Measurements from ENCODE around the gene TAPBP.
"Not testable (repeated sequence)": the region's sequence is repeated elsewhere in the genome, so short reads cannot be mapped to it uniquely, and the experiment has no call there.

The TAPBP gene

GRCh38 chr6:33278810-33279209 lies 35.1 kb downstream of the TAPBP start:
- H3K4me1 Mint-ChIP-seq (ENCODE audit: low read depth), result peaks cover 40% of the 10 kb centered on the region
- H3K36me3 Mint-ChIP-seq, result peaks cover 9% of the 10 kb centered on the region
- no peak overlapping the region for H3K4me3 Mint-ChIP-seq
- no peaks in the 10 kb centered on the region for H3K27me3 Mint-ChIP-seq
- no peak overlapping the region for H3K27ac Mint-ChIP-seq
- H3K9me3 Mint-ChIP-seq (ENCODE audit: low read depth), result no peaks in the 10 kb centered on the region

DNA sequence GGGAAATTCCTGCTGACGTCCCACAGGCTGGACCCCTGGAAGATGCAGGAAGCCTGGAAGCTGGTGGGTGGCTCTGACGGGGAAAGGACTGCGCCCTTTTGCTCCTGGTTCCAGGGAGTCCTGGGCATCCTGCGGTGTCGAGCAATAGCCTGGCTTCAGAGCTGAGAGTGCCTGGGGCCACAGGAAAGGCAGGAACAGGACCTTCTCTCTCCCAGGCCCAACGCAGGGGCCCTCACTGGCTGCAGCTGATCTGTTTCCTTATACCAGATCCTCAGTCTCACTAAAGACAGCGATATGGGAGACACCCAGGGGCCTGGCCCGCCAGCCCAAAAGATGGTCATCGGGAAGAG lies 35.5 kb downstream of the TAPBP start:
- Mint-ChIP-seq H3K4me1 (ENCODE audit: low read depth) (peaks cover 40% of the 10 kb centered on the region), H3K27me3 (no peaks in the 10 kb centered on the region), H3K27ac (no peak overlapping the region), H3K4me3 (peak overlapping the region; percentile 84), H3K9me3 (ENCODE audit: low read depth) (no peaks in the 10 kb centered on the region), H3K36me3 (peaks cover 13% of the 10 kb centered on the region)

- peak overlapping the region; percentile 84 for H3K4me3 Mint-ChIP-seq
- H3K27me3 Mint-ChIP-seq, result no peaks in the 10 kb centered on the region
- H3K4me1 Mint-ChIP-seq (ENCODE audit: low read depth), result peaks cover 43% of the 10 kb centered on the region
- no peaks in the 10 kb centered on the region for H3K9me3 Mint-ChIP-seq (ENCODE audit: low read depth)
- peaks cover 18% of the 10 kb centered on the region for H3K36me3 Mint-ChIP-seq
- peak overlapping the region; percentile 84 for H3K27ac Mint-ChIP-seq
Observed at GRCh38 chr6:33277663-33278391, 36.1 kb downstream of the TAPBP start.

DNA sequence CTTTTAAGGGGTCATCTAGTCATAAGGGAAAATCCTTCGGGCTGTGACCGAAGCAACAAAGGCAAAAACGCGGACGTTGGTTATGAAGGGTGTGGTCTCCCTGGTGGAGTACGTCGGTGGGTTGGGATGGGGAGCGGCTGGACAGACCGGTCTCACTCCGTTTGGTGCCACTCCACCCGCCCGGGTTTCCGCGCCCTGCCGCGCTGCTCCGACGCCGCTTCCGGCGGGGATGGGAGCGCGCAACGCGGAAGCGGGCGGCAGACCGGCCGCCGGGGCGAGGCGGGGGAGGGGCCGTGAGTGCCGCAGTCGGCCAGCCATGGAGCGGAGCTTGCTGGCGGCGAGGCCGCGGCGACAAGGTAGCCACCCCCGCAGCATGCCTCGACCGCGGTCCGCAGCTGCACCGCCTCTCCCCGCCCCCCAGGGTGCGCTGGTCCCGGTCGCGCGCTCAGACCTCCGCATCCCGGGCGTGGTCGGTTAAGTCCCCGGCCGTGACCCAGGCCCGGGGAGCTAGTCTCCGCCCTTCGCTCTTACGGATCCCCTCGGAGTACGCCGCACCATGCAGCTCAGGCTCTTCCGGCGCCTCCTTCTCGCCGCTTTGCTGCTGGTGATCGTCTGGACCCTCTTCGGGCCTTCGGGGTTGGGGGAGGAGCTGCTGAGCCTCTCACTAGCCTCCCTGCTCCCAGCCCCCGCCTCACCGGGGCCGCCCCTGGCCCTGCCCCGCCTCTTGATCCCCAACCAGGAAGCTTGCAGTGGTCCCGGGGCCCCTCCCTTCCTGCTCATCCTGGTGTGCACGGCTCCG lies 36.8 kb downstream of the TAPBP start, which contains the start of gene B3GALT4:
B3GALT4 (plus strand) TSS at position 260 of the 799 bp plus-strand sequence; CDS start at position 557, 297 bp downstream.
- H3K36me3 Mint-ChIP-seq, result peaks cover 23% of the 10 kb centered on the region
- peak within 1 kb of the TSS; percentile 88 for H3K27ac Mint-ChIP-seq

GRCh38 chr6:33276581-33276863 lies 37.4 kb downstream of the TAPBP start:
- Mint-ChIP-seq H3K27ac (peak overlapping the region; percentile 88), H3K27me3 (no peaks in the 10 kb centered on the region), H3K36me3 (peaks cover 23% of the 10 kb centered on the region), H3K4me3 (peak overlapping the region; percentile 96), H3K4me1 (ENCODE audit: low read depth) (peaks cover 43% of the 10 kb centered on the region), H3K9me3 (ENCODE audit: low read depth) (no peaks in the 10 kb centered on the region)

More for the DNA sequence above, 36.8 kb downstream of the TAPBP start, which contains the start of gene B3GALT4:
- Mint-ChIP-seq H3K9me3 (ENCODE audit: low read depth) (no peaks in the 10 kb centered on the region), H3K4me3 (peak within 1 kb of the TSS; percentile 96), H3K27me3 (no peaks in the 10 kb centered on the region), H3K4me1 (ENCODE audit: low read depth) (peaks cover 43% of the 10 kb centered on the region)

DNA sequence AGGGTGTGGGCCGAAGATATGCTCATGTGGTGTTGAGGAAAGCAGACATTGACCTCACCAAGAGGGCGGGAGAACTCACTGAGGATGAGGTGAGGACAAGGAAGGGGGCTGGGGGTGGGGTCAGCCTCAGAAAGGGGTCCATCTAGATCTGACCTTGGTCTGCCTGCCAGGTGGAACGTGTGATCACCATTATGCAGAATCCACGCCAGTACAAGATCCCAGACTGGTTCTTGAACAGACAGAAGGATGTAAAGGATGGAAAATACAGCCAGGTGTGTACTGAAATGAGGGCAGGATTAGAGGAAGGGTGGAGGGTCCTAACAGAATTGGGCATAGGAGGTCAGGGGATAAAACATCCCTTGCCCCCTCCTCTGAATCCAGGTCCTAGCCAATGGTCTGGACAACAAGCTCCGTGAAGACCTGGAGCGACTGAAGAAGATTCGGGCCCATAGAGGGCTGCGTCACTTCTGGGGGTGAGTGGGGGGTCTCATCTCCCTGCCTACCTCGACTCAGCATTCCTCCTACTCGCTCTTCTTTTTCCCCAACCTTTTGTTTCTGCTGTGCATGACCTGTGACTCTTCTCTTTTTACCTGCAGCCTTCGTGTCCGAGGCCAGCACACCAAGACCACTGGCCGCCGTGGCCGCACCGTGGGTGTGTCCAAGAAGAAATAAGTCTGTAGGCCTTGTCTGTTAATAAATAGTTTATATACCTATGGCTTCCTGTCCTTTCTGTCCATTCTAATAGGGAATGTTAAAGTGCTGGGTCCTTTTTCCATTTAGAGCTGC lies 37.9 kb downstream of the TAPBP start:
- Mint-ChIP-seq H3K36me3 (peaks cover 23% of the 10 kb centered on the region), H3K4me1 (ENCODE audit: low read depth) (peaks cover 45% of the 10 kb centered on the region), H3K4me3 (peak overlapping the region; percentile 96), H3K27ac (peak overlapping the region; percentile 88)
- H3K27me3 Mint-ChIP-seq; H3K9me3 Mint-ChIP-seq (ENCODE audit: low read depth): not testable (repeated sequence)

DNA sequence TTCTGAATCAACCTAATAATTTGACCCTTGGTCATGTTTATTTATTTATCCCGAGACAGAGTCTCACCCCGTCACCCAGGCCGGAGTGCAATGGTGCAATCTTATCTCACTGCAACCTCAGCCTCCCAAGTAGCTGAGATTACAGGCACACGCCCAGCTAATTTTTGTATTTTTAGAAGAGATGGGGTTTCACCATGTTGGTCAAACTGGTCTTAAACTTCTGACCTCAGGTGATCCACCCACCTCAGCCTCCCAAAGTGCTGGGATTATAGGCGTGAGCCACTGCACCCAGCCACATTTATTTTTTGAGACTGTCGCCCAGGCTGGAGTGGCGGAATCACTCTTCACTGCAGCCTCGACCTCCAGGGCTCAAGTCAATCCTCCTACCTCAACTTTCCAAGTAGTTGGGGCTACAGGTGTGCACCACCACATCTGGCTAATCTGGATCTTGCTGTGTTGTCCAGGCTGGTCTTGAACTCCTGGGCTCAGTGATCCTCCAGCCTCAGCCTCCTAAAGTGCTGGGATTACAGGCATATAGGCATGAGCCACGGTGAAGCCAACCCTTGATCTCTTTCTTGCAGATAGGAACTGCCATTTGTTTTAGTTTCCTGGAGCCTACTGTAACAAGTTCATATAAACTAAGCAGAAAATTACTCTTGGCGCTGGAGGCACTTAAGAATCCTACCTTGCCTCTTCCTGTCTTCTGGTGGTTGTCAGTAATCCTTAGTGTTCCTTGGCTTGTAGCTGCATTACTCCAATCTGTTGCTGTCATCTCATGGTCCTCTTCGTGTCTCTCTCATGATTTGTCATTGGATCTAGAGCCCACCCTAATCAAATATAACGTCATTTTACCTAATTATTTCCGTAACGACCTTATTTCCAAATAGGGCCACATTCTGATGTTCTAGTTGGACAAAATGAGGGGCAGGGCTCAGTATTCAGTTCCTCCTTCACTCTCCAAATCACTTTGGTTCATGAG lies 39.7 kb downstream of the TAPBP start:
- H3K4me1 Mint-ChIP-seq (ENCODE audit: low read depth), result peaks cover 55% of the 10 kb centered on the region
- no peaks in the 10 kb centered on the region for H3K9me3 Mint-ChIP-seq (ENCODE audit: low read depth)
- peak overlapping the region; percentile 96 for H3K4me3 Mint-ChIP-seq
- H3K27ac Mint-ChIP-seq, result peak overlapping the region; percentile 99
- peaks cover 23% of the 10 kb centered on the region for H3K36me3 Mint-ChIP-seq
- H3K27me3 Mint-ChIP-seq, result no peaks in the 10 kb centered on the region

- peaks cover 23% of the 10 kb centered on the region for H3K36me3 Mint-ChIP-seq
- H3K4me1 Mint-ChIP-seq (ENCODE audit: low read depth), result peaks cover 49% of the 10 kb centered on the region
- H3K27me3 Mint-ChIP-seq, result no peaks in the 10 kb centered on the region
- H3K27ac Mint-ChIP-seq, result peak overlapping the region; percentile 99
- H3K9me3 Mint-ChIP-seq (ENCODE audit: low read depth), result no peaks in the 10 kb centered on the region
- H3K4me3 Mint-ChIP-seq, result peak overlapping the region; percentile 96
Observed at GRCh38 chr6:33273129-33273923, 40.6 kb downstream of the TAPBP start.

- peaks cover 43% of the 10 kb centered on the region for H3K4me1 Mint-ChIP-seq (ENCODE audit: low read depth)
Observed at GRCh38 chr6:33272275-33273128, 41.4 kb downstream of the TAPBP start.

GRCh38 chr6:33271468-33272274 lies 42.2 kb downstream of the TAPBP start, which contains the start of the genes RPS18 and VPS52:
Gene RPS18 (plus strand): TSS chr6:33272075. CDS start chr6:33272120, 45 bp downstream.
Gene VPS52 (minus strand): TSS chr6:33271876. CDS start chr6:33271675, 201 bp downstream.
- H3K4me1 Mint-ChIP-seq (ENCODE audit: low read depth), result peaks cover 41% of the 10 kb centered on the region
- H3K36me3 Mint-ChIP-seq, result peaks cover 23% of the 10 kb centered on the region
- no peaks in the 10 kb centered on the region for H3K27me3 Mint-ChIP-seq
- peak within 1 kb of the TSS; percentile 96 for H3K4me3 Mint-ChIP-seq
- H3K9me3 Mint-ChIP-seq (ENCODE audit: low read depth), result no peaks in the 10 kb centered on the region
- H3K27ac Mint-ChIP-seq, result peak within 1 kb of the TSS; percentile 99

More at GRCh38 chr6:33272275-33273128, 41.4 kb downstream of the TAPBP start:
- Mint-ChIP-seq H3K27me3 (no peaks in the 10 kb centered on the region), H3K4me3 (peak overlapping the region; percentile 96), H3K27ac (peak overlapping the region; percentile 99), H3K36me3 (peaks cover 23% of the 10 kb centered on the region), H3K9me3 (ENCODE audit: low read depth) (no peaks in the 10 kb centered on the region)

DNA sequence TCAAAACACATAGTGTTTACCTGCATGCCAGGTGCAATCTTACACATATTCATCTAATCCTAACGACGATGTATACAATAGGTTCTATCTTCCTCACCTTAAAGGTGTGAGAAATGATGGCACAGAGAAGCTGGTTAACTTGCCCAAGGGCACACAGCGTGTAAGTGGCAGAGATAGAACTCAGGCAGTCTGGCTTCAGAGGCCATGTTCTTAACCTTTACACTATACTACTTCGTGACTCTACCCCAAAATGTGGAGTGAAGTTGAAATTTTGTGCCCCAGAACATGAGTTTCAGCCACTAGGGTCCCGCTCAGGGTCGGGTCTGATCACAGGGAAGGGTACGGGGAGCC lies 42.8 kb downstream of the TAPBP start:
- Mint-ChIP-seq H3K4me3 (peak overlapping the region; percentile 96), H3K36me3 (peaks cover 23% of the 10 kb centered on the region), H3K27me3 (no peaks in the 10 kb centered on the region), H3K4me1 (ENCODE audit: low read depth) (peaks cover 35% of the 10 kb centered on the region), H3K27ac (peak overlapping the region; percentile 99), H3K9me3 (ENCODE audit: low read depth) (no peaks in the 10 kb centered on the region)

GRCh38 chr6:33264015-33264414 lies 49.9 kb downstream of the TAPBP start:
- Mint-ChIP-seq H3K27ac (no peak overlapping the region), H3K27me3 (no peaks in the 10 kb centered on the region), H3K4me1 (ENCODE audit: low read depth) (peaks cover 2% of the 10 kb centered on the region), H3K4me3 (no peak overlapping the region), H3K36me3 (peaks cover 6% of the 10 kb centered on the region), H3K9me3 (ENCODE audit: low read depth) (no peaks in the 10 kb centered on the region)
